Neuronal stem cell (in vitro differentiated cells): ENCODE data around the gene BRPF1.

Experiments
- DNase-seq: peaks from one replicate; pipeline ENCODE4 v3.0.0-alpha.2; 2013; ENCODE audit warnings: low spot score
- H2AFZ ChIP-seq: one replicate; pipeline ENCODE4 v1.6.1; 2013; ENCODE audit warnings: mild to moderate bottlenecking, low read length, inconsistent platforms
- H2AK5ac ChIP-seq: 2 replicates; pipeline ENCODE4 v1.6.1; 2013; ENCODE audit warnings: low read depth, mild to moderate bottlenecking, inconsistent platforms, low read length, moderate library complexity, mixed read lengths
- H2BK120ac ChIP-seq: 2 replicates; pipeline ENCODE4 v1.6.1; 2013; ENCODE audit warnings: low read depth, mild to moderate bottlenecking, inconsistent platforms, low read length, moderate library complexity, mixed read lengths
- H2BK12ac ChIP-seq: one replicate; pipeline ENCODE4 v1.6.1; 2013; ENCODE audit warnings: low read length, inconsistent platforms
- H2BK15ac ChIP-seq: 2 replicates; pipeline ENCODE4 v1.6.1; 2013; ENCODE audit warnings: mild to moderate bottlenecking, low read length, inconsistent platforms, mixed read lengths
- H2BK5ac ChIP-seq: one replicate; pipeline ENCODE4 v1.6.1; 2013; ENCODE audit warnings: inconsistent platforms, mild to moderate bottlenecking, low read length, moderate library complexity
- H3K14ac ChIP-seq: one replicate; pipeline ENCODE4 v1.6.1; 2013; ENCODE audit warnings: low read length, inconsistent platforms
- H3K18ac ChIP-seq: 2 replicates; pipeline ENCODE4 v1.6.1; 2013; ENCODE audit warnings: low read length, inconsistent platforms
- H3K23ac ChIP-seq: 2 replicates; pipeline ENCODE4 v1.6.1; 2013; ENCODE audit warnings: low read depth, mild to moderate bottlenecking, mixed read lengths, low read length, inconsistent platforms; ENCODE audit not compliant: poor library complexity
- H3K27ac ChIP-seq: replicated peaks from 3 replicates; pipeline ENCODE4 v1.5.1; 2013; ENCODE audit warnings: low read length, inconsistent platforms
- H3K27me3 ChIP-seq, 3 experiments: 2 replicates each; pipeline ENCODE4 v1.6.1; 2013; ENCODE audit warnings: low read length in 3 of 3, mild to moderate bottlenecking in 2 of 3, inconsistent platforms in 1 of 3, low read depth in 1 of 3, mixed read lengths in 1 of 3, moderate library complexity in 1 of 3; ENCODE audit not compliant: control insufficient read depth in 3 of 3, insufficient read depth in 3 of 3
- H3K36me3 ChIP-seq, 2 donors: replicated peaks in 1 of 2; 2 replicates each; pipeline ENCODE4 v1.6.1; 2013; ENCODE audit warnings: low read length in 2 of 2; ENCODE audit not compliant: control insufficient read depth in 2 of 2, insufficient read depth in 2 of 2
- H3K4ac ChIP-seq: 2 replicates; pipeline ENCODE4 v1.6.1; 2013; ENCODE audit warnings: inconsistent platforms, mild to moderate bottlenecking, low read length, moderate library complexity
- H3K4me1 ChIP-seq, 2 donors: 1 replicate in 1 of 2; 2 replicates in 1 of 2; pipeline ENCODE4 v1.6.1; 2013; ENCODE audit warnings: low read length in 2 of 2, low read depth in 1 of 2; ENCODE audit not compliant: control insufficient read depth in 2 of 2, insufficient read depth in 1 of 2
- H3K4me2 ChIP-seq: one replicate; pipeline ENCODE4 v1.6.1; 2013; ENCODE audit warnings: mild to moderate bottlenecking, low read length, inconsistent platforms; ENCODE audit not compliant: insufficient read depth, poor library complexity, severe bottlenecking
- H3K4me3 ChIP-seq, 2 donors: 2 replicates each; pipeline ENCODE4 v1.5.1; 2013; ENCODE audit warnings: low read length in 2 of 2, mild to moderate bottlenecking in 2 of 2, inconsistent platforms in 1 of 2, moderate library complexity in 1 of 2
- H3K79me1 ChIP-seq: one replicate; pipeline ENCODE4 v1.6.1; 2013; ENCODE audit warnings: low read depth, mild to moderate bottlenecking, inconsistent platforms, low read length, moderate library complexity
- H3K9ac ChIP-seq: one replicate; pipeline ENCODE4 v1.6.1; 2013; ENCODE audit warnings: mild to moderate bottlenecking, low read depth, low read length, inconsistent platforms; ENCODE audit not compliant: poor library complexity
- H3K9me3 ChIP-seq, 2 donors: replicated peaks in 1 of 2; 2 replicates each; pipeline versions ENCODE3 to v1.6.1; 2013; ENCODE audit warnings: low read length in 2 of 2, mild to moderate bottlenecking in 2 of 2, inconsistent platforms in 1 of 2, low read depth in 1 of 2, mixed read lengths in 1 of 2, moderate library complexity in 1 of 2; ENCODE audit not compliant: control insufficient read depth in 2 of 2, insufficient read depth in 1 of 2
- H4K8ac ChIP-seq: one replicate; pipeline ENCODE4 v1.6.1; 2013; ENCODE audit warnings: low read depth, mild to moderate bottlenecking, inconsistent platforms, low read length, moderate library complexity
- H4K91ac ChIP-seq: one replicate; pipeline ENCODE4 v1.6.1; 2013; ENCODE audit warnings: low read length, low read depth, mild to moderate bottlenecking, inconsistent platforms; ENCODE audit not compliant: poor library complexity
- WGBS, 2 donors: extraction: QIAGEN DNeasy Blood & Tissue Kit; methylation state at CpG; one replicate each; pipeline ENCODE4 v1.1.7; 2013; ENCODE audit warnings: missing lambda C conversion rate in 2 of 2, mixed read lengths in 1 of 2; ENCODE audit not compliant: insufficient read length in 2 of 2, insufficient replicate concordance in 1 of 2; ENCODE audit errors: extremely low coverage in 2 of 2; 5-methylcytosine and 5-hydroxymethylcytosine counted together

Gene BRPF1

GRCh38 chr3:9686050-9686550 is 45.4 kb upstream of the BRPF1 start:
- Histone ChIP-seq H3K36me3 (peaks cover 45 to 94% of the 10 kb centered on the region in 2 donors), H2AFZ (no peak overlapping the region), H3K4me1 (no peaks in the 10 kb centered on the region), H3K4ac (no peak overlapping the region), H3K4me3 (no peak overlapping the region), H3K9me3 (no peaks in the 10 kb centered on the region), H4K91ac (no peak overlapping the region), H3K14ac (no peak overlapping the region), H2BK15ac (no peak overlapping the region), H2BK120ac (no peak overlapping the region), H3K18ac (no peak overlapping the region), H3K4me2 (no peak overlapping the region), H4K8ac (no peak overlapping the region), H2AK5ac (no peak overlapping the region), H3K27ac (no peak overlapping the region), H3K27me3 (no peaks in the 10 kb centered on the region), H2BK12ac (no peak overlapping the region), H3K23ac (no peak overlapping the region), H3K9ac (no peak overlapping the region), H3K79me1 (no peaks in the 10 kb centered on the region), H2BK5ac (no peak overlapping the region)
- no CpG with 5 or more reads among the region's 9 CpGs for WGBS, 2 donors
- DNase-seq: no peak

GRCh38 chr3:9686703-9687102 is 44.8 kb upstream of the BRPF1 start:
- Histone ChIP-seq H4K8ac (no peak overlapping the region), H3K9ac (no peak overlapping the region), H3K79me1 (no peaks in the 10 kb centered on the region), H3K27me3 (peaks cover 0 to 2% (median 0%) of the 10 kb centered on the region in 3 experiments), H3K27ac (no peak overlapping the region), H2BK5ac (no peak overlapping the region), H3K36me3 (peaks cover 51 to 94% of the 10 kb centered on the region in 2 donors), H3K9me3 (no peaks in the 10 kb centered on the region), H3K4me1 (no peaks in the 10 kb centered on the region), H2BK12ac (no peak overlapping the region), H2AFZ (no peak overlapping the region), H3K4me3 (no peak overlapping the region), H2AK5ac (no peak overlapping the region), H3K4me2 (no peak overlapping the region), H3K4ac (no peak overlapping the region), H2BK15ac (no peak overlapping the region), H2BK120ac (no peak overlapping the region), H3K18ac (no peak overlapping the region), H3K14ac (no peak overlapping the region), H3K23ac (no peak overlapping the region), H4K91ac (no peak overlapping the region)
- DNase-seq: no peak
- no CpG with 5 or more reads among the region's 3 CpGs for WGBS, 2 donors

GRCh38 chr3:9687514-9687913 is 44.0 kb upstream of the BRPF1 start:
- Histone ChIP-seq H2BK15ac (no peak overlapping the region), H3K23ac (no peak overlapping the region), H2AK5ac (no peak overlapping the region), H3K4me3 (no peak overlapping the region), H3K27ac (no peak overlapping the region), H3K4ac (no peak overlapping the region), H2BK5ac (no peak overlapping the region), H3K79me1 (no peaks in the 10 kb centered on the region), H3K14ac (no peak overlapping the region), H3K4me2 (no peak overlapping the region), H3K18ac (no peak overlapping the region), H3K9me3 (no peaks in the 10 kb centered on the region), H2BK12ac (no peak overlapping the region), H4K91ac (no peak overlapping the region), H4K8ac (no peak overlapping the region), H3K9ac (no peak overlapping the region), H3K36me3 (peaks cover 49 to 94% of the 10 kb centered on the region in 2 donors), H3K27me3 (peaks cover 0 to 2% (median 0%) of the 10 kb centered on the region in 3 experiments), H2AFZ (no peak overlapping the region), H2BK120ac (no peak overlapping the region), H3K4me1 (no peaks in the 10 kb centered on the region)
- WGBS, 2 donors: no CpG with 5 or more reads among the region's 7 CpGs
- DNase-seq: no peak

GRCh38 chr3:9688961-9689360 is 42.6 kb upstream of the BRPF1 start:
- Histone ChIP-seq H3K79me1 (no peaks in the 10 kb centered on the region), H3K4me3 (no peak overlapping the region), H4K8ac (no peak overlapping the region), H2AK5ac (no peak overlapping the region), H3K4me2 (no peak overlapping the region), H3K27me3 (peaks cover 0 to 2% (median 0%) of the 10 kb centered on the region in 3 experiments), H3K9ac (no peak overlapping the region), H3K27ac (no peak overlapping the region), H3K9me3 (no peaks in the 10 kb centered on the region), H2BK120ac (no peak overlapping the region), H3K23ac (no peak overlapping the region), H3K14ac (no peak overlapping the region), H2BK15ac (no peak overlapping the region), H2BK5ac (no peak overlapping the region), H2AFZ (no peak overlapping the region), H2BK12ac (no peak overlapping the region), H3K4ac (no peak overlapping the region), H4K91ac (no peak overlapping the region), H3K36me3 (peaks cover 53 to 95% of the 10 kb centered on the region in 2 donors), H3K18ac (no peak overlapping the region), H3K4me1 (no peaks in the 10 kb centered on the region)
- WGBS, 2 donors: no CpG with 5 or more reads among the region's 5 CpGs
- no peak for DNase-seq
